ENCODE results near the gene XCL1. TPM values are rescaled to one million over a fixed set of nuclear protein-coding genes. Genes with fewer than 3 reads are reported as not detected.
"Not testable (repeated sequence)": the region's sequence is repeated elsewhere in the genome, so short reads cannot be mapped to it uniquely, and the experiment has no call there.

The XCL1 gene
- total RNA-seq, 1 donor from 2014 or later: not detected

DNA sequence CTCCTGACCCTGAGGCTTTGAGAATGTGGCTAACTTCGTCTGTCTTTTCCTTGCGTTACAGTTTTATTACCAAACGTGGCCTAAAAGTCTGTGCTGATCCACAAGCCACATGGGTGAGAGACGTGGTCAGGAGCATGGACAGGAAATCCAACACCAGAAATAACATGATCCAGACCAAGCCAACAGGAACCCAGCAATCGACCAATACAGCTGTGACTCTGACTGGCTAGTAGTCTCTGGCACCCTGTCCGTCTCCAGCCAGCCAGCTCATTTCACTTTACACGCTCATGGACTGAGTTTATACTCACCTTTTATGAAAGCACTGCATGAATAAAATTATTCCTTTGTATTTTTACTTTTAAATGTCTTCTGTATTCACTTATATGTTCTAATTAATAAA lies 4.6 kb downstream of the XCL1 start:
- H3K4me3 Mint-ChIP-seq; H3K4me1 Mint-ChIP-seq; intact Hi-C loops (cut with micrococcal nuclease); DNase-seq; POLR2A ChIA-PET; H3K36me3 Mint-ChIP-seq (ENCODE audit: low read depth); H3K27ac Mint-ChIP-seq; H3K9me3 Mint-ChIP-seq; H3K27me3 Mint-ChIP-seq; ATAC-seq (ENCODE audit: low read depth): not testable (repeated sequence)
- CTCF ChIA-PET: interaction anchor here (0.7 kb wide), 1 partner anchor 519 kb away, joined by 3 read pairs; no protein-coding TSS in a partner anchor

DNA sequence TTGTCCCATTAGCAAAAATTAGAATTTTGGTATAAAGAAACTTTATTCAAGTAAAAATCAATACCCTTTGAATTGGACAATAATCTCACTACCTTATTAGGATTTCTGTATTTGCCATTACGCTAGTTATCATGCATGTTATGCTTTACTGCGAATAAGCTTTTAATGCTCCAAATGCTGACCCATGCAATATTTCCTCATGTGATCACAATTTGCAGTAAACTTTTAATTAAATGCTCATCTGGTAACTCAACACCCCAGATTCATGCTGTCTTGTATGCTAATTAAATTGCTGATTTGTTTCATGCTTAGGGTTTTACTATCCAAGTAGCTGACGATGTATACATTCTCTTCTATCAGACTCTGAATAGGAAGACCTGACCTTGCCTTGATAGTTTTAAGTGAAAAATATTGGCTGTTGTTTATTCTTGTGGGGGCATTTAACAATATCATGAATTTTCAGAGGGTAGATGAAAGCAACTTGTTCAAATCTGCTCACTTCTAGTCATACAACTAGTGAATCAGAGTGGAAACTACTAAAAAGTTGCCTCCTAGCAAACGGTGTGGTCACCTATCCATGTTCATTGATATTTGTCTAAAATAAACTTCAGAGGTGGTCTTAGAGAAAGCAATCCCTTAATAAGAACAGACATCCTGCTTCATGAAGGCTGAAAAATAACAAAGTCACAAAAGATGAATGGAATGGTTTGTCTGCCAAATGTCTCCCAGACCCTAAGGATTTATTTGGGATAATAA lies 5.6 kb downstream of the XCL1 start:
- Mint-ChIP-seq H3K36me3 (ENCODE audit: low read depth) (no peaks in the 10 kb centered on the region), H3K4me1 (no peaks in the 10 kb centered on the region), H3K27me3 (peaks cover 2% of the 10 kb centered on the region), H3K27ac (no peak overlapping the region), H3K9me3 (no peaks in the 10 kb centered on the region), H3K4me3 (no peak overlapping the region)
- intact Hi-C loops (cut with micrococcal nuclease): no loop called here
- DNase-seq (no peak), ATAC-seq (ENCODE audit: low read depth) (no peak)
- TF ChIP-seq, protein P1, sequence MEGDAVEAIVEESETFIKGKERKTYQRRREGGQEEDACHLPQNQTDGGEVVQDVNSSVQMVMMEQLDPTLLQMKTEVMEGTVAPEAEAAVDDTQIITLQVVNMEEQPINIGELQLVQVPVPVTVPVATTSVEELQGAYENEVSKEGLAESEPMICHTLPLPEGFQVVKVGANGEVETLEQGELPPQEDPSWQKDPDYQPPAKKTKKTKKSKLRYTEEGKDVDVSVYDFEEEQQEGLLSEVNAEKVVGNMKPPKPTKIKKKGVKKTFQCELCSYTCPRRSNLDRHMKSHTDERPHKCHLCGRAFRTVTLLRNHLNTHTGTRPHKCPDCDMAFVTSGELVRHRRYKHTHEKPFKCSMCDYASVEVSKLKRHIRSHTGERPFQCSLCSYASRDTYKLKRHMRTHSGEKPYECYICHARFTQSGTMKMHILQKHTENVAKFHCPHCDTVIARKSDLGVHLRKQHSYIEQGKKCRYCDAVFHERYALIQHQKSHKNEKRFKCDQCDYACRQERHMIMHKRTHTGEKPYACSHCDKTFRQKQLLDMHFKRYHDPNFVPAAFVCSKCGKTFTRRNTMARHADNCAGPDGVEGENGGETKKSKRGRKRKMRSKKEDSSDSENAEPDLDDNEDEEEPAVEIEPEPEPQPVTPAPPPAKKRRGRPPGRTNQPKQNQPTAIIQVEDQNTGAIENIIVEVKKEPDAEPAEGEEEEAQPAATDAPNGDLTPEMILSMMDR (IDR thresholded peaks at IDR 0.05): no peak
- POLR2A ChIA-PET: no interaction called here
- CTCF ChIA-PET: no interaction called here

- H3K27ac Mint-ChIP-seq: no peak overlapping the region
- ATAC-seq (ENCODE audit: low read depth) (no peak), DNase-seq (no peak)
- no peaks in the 10 kb centered on the region for H3K36me3 Mint-ChIP-seq (ENCODE audit: low read depth)
- intact Hi-C loops (cut with micrococcal nuclease): no loop called here
- CTCF ChIA-PET: no interaction called here
- TF ChIP-seq, protein P1 (IDR thresholded peaks at IDR 0.05): no peak
- H3K27me3 Mint-ChIP-seq: peaks cover 2% of the 10 kb centered on the region
- no peaks in the 10 kb centered on the region for H3K9me3 Mint-ChIP-seq
- POLR2A ChIA-PET: no interaction called here
- H3K4me1 Mint-ChIP-seq: no peaks in the 10 kb centered on the region
- no peak overlapping the region for H3K4me3 Mint-ChIP-seq
These were observed 6.4 kb downstream of the XCL1 start for GRCh38 chr1:168582688-168583336.

- intact Hi-C loops (cut with micrococcal nuclease): no loop called here
- no peaks in the 10 kb centered on the region for H3K36me3 Mint-ChIP-seq (ENCODE audit: low read depth)
These were observed 7.2 kb downstream of the XCL1 start for GRCh38 chr1:168583571-168583970.

DNA sequence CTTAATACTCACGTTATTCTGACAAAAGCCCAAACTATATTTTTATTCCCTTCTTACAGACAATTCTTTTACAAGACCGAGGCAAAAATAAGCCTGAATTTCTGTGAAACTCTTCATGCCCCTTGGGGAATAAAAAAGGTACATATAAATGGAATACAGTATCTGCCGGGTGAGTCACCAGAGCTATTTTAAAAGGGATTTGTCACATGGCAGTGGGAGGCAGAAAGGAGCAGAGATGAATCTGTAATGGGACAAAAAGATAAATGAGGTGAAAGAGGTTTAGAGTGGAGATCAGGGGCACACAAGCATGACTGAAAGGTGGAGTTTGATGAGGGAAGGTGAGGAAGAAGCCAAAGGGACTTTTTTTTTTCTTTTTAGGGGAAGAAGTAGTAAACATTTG lies 8.8 kb downstream of the XCL1 start:
- H3K27ac Mint-ChIP-seq: no peak overlapping the region
- CTCF ChIA-PET: no interaction called here

More at GRCh38 chr1:168583571-168583970, 7.2 kb downstream of the XCL1 start:
- H3K9me3 Mint-ChIP-seq: no peaks in the 10 kb centered on the region
- H3K4me1 Mint-ChIP-seq: no peaks in the 10 kb centered on the region
- peaks cover 2% of the 10 kb centered on the region for H3K27me3 Mint-ChIP-seq
- CTCF ChIA-PET: interaction anchor here (1.3 kb wide), 1 partner anchor 20 kb away, joined by 3 read pairs; no protein-coding TSS in a partner anchor
- POLR2A ChIA-PET: no interaction called here
- TF ChIP-seq, protein P1 (IDR thresholded peaks at IDR 0.05): no peak
- ATAC-seq (ENCODE audit: low read depth) (no peak), DNase-seq (no peak)
- H3K27ac Mint-ChIP-seq: no peak overlapping the region
- H3K4me3 Mint-ChIP-seq: no peak overlapping the region

More for the DNA sequence above, 8.8 kb downstream of the XCL1 start:
- no peaks in the 10 kb centered on the region for H3K9me3 Mint-ChIP-seq
- H3K27me3 Mint-ChIP-seq: no peaks in the 10 kb centered on the region
- no peak for DNase-seq
- no peaks in the 10 kb centered on the region for H3K36me3 Mint-ChIP-seq (ENCODE audit: low read depth)
- POLR2A ChIA-PET: no interaction called here
- TF ChIP-seq, protein P1 (IDR thresholded peaks at IDR 0.05): no peak
- no peak for ATAC-seq (ENCODE audit: low read depth)
- no peak overlapping the region for H3K4me3 Mint-ChIP-seq
- intact Hi-C loops (cut with micrococcal nuclease): no loop called here
- no peaks in the 10 kb centered on the region for H3K4me1 Mint-ChIP-seq

All from activated B cell treated with CpG ODN at 0.5 μM for 24 hours (primary cell).